NB4 (cell line): ENCODE data around the gene SNHG17.

Experiments used
- CTCF ChIP-seq: IDR thresholded peaks from one replicate; pipeline ENCODE4 v1.5.1; 2012; ENCODE audit warnings: low read depth, low read length
- MYC ChIP-seq: IDR thresholded peaks from 2 replicates; pipeline ENCODE4 v1.6.1; 2011; ENCODE audit warnings: low read depth, low read length
- POLR2A ChIP-seq: IDR thresholded peaks from 2 replicates; pipeline ENCODE4 v1.6.1; 2011; ENCODE audit warnings: mild to moderate bottlenecking; ENCODE audit not compliant: insufficient read length; ENCODE audit errors: extremely low read depth

GRCh38 chr20:38373898-38374297, 61.2 kb downstream of the SNHG17 start:
- TF ChIP-seq CTCF: no peak
- no peak for TF ChIP-seq MYC
- no peak for TF ChIP-seq POLR2A
